ENCODE measurements around the gene SPATA1. TPM values are rescaled to one million over a fixed set of nuclear protein-coding genes. Genes with fewer than 3 reads are reported as not detected.

Gene SPATA1
- total and polyA plus RNA-seq, 2 donors (not counting 1 experiment from before 2014, with no cell fraction given), result 0.73 to 8.6 TPM

- H3K4me1 Mint-ChIP-seq, result peaks cover 45% of the 10 kb centered on the region
- intact Hi-C loops (cut with micrococcal nuclease), result loop anchor here (2.0 to 5.0 kb wide), 3 partner anchors 276 to 495 kb away; partner anchors contain the start of gene PRKACB
These were observed 67.3 kb downstream of the SPATA1 start for GRCh38 chr1:84573481-84573966.

More at GRCh38 chr1:84573481-84573966, 67.3 kb downstream of the SPATA1 start:
- CTCF ChIA-PET, result interaction anchor here (0.6 to 2.5 kb wide), 12 partner anchors 9 to 432 kb away, joined by 3 to 12 read pairs (median 3); partner anchors contain the start of genes GNG5, PRKACB, RPF1 and SPATA1
- no peaks in the 10 kb centered on the region for H3K9me3 Mint-ChIP-seq (ENCODE audit: insufficient read depth)
- Histone ChIP-seq H3K36me3 (replicated peaks in 1 of 2; ENCODE audit: control extremely low read depth in 1 of 2, control insufficient read depth in 1 of 2, extremely low read depth in 1 of 2, insufficient read depth in 2 of 2, low read length in 1 of 2) (peaks cover 10 to 16% of the 10 kb centered on the region in 2 experiments), H3K9me3 (ENCODE audit: control extremely low read depth in 1 of 3, control insufficient read depth in 2 of 3, insufficient read depth in 1 of 3, low read length in 2 of 3) (no peaks in the 10 kb centered on the region), H3K27me3 (replicated peaks in 1 of 4; ENCODE audit: control extremely low read depth in 1 of 4, control insufficient read depth in 3 of 4, insufficient read depth in 4 of 4, low read length in 3 of 4) (no peaks in the 10 kb centered on the region), H3K9ac (ENCODE audit: low read length) (peak overlapping the region; percentile 97), H3K79me2 (ENCODE audit: control insufficient read depth, insufficient read depth, low read length) (peaks cover 31% of the 10 kb centered on the region), H4K20me1 (ENCODE audit: control insufficient read depth, insufficient read depth, low read length, poor library complexity, severe bottlenecking) (peaks cover 8% of the 10 kb centered on the region), H3K27ac (ENCODE audit: low read length in 2 of 2) (peak overlapping the region; percentile 96 to 99), H3K4me2 (replicated peaks; ENCODE audit: low read depth, low read length, poor library complexity, severe bottlenecking) (peak overlapping the region; percentile 91), H3K4me3 (ENCODE audit: control extremely low read depth in 1 of 5, extremely low read depth in 1 of 5, insufficient read depth in 1 of 5, low read depth in 2 of 5, low read length in 4 of 5) (peak overlapping the region; percentile 59 to 94 (median 73)), H2AFZ (ENCODE audit: insufficient read depth, low read depth, low read length, poor library complexity, severe bottlenecking) (peak overlapping the region; percentile 96), H3K4me1 (ENCODE audit: control insufficient read depth in 2 of 2, insufficient read depth in 2 of 2, low read length in 2 of 2) (peaks cover 26% of the 10 kb centered on the region in 2 donors)
- peak overlapping the region; percentile 100 for H3K27ac Mint-ChIP-seq
- no peak for DNase-seq
- 0% methylated on average over 1 of the region's 5 CpGs for WGBS (ENCODE audit: insufficient coverage)
- peak overlapping the region; percentile 100 for H3K4me3 Mint-ChIP-seq
- H3K27me3 Mint-ChIP-seq, result no peaks in the 10 kb centered on the region
- POLR2A ChIA-PET, result interaction anchor here (0.9 to 3.4 kb wide), 6 partner anchors 68 to 703 kb away, joined by 3 to 41 read pairs (median 5); partner anchors contain the start of genes BCL10, GNG5 and SPATA1
- TF ChIP-seq EZH2 (IDR thresholded peaks at IDR 0.05; ENCODE audit: borderline replicate concordance, insufficient read depth, low read depth, low read length, poor library complexity, severe bottlenecking) (no peak), CTCF (IDR thresholded peaks at IDR 0.05) (no peak)
- ATAC-seq (ENCODE audit: low read depth), result no peak

Measured in B cell (primary cell).